Measurements from ENCODE around the gene PIANP.
A peak's percentile ranks its signal among the peaks of the same experiment; 100 is the strongest.

Gene PIANP

GRCh38 chr12:6688999-6689882, 11.4 kb downstream of the PIANP start, which contains the start of gene ZNF384:
ZNF384 (minus strand) TSS chr12:6689375; CDS start chr12:6679520, 9,855 bp downstream.
- peak; percentile 25 for TF ChIP-seq CTCF (conservative IDR thresholded peaks at IDR 0.05; ENCODE audit: low read depth, low read length)
- H3K4me3 ChIP-seq (ENCODE audit: low read depth, low read length) = peak within 1 kb of the TSS; percentile 85
- DNase-seq (ENCODE audit: low read depth) = peak; percentile 99

DNA sequence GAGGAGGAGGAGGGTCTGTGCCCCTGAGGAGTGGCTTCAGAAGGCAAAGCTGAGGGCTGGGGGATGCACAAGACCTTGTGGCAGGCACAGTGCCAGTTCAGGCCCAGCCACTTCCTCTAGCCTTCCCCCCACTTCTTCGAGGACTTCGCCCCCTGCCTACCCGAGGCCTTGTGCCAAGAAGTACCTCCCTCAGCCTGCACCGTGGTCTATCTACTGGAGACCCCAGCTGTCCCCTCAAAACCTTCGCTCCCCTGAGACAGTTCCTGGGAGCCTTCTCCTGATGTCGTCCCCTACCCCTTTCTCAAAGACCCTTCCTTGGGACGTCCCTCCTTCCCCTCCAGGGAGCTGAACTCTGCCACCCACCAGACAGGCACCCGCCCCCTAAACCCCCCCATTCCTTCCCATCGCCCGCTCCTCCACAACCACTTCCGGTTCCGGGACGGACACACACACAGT, 12.0 kb downstream of the PIANP start:
- peak overlapping the region; percentile 85 for H3K4me3 ChIP-seq (ENCODE audit: low read depth, low read length)
- no peak for TF ChIP-seq CTCF (conservative IDR thresholded peaks at IDR 0.05; ENCODE audit: low read depth, low read length)
- no peak for DNase-seq (ENCODE audit: low read depth)

- no peak for TF ChIP-seq CTCF (conservative IDR thresholded peaks at IDR 0.05; ENCODE audit: low read depth, low read length)
- H3K4me3 ChIP-seq (ENCODE audit: low read depth, low read length) = no peak overlapping the region
- no peak for DNase-seq (ENCODE audit: low read depth)
Measured at GRCh38 chr12:6685814-6686213, 14.8 kb downstream of the PIANP start.

GRCh38 chr12:6684609-6685008, 16.0 kb downstream of the PIANP start:
- H3K4me3 ChIP-seq (ENCODE audit: low read depth, low read length) = no peak overlapping the region
- DNase-seq (ENCODE audit: low read depth) = no peak
- TF ChIP-seq CTCF (conservative IDR thresholded peaks at IDR 0.05; ENCODE audit: low read depth, low read length) = peak; percentile 53

DNA sequence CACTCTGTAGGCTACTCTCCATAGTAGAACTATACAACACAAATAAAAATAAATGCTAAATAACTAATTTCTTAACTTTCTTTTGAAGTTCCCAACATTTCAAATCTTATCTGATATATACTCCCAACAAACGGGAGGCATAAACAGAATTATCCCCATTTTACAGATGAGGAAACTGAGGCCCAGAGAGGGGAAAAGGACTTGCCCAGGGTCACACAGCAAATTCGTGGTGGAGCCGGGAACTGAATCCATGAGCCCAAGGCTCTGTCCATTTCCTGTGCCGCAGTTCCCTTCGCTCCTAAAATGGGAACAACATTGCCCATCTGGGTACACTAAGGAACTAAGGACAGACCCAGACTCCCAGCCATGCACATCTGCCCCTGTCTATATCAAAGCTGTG, 23.7 kb downstream of the PIANP start:
- no peak for TF ChIP-seq CTCF (conservative IDR thresholded peaks at IDR 0.05; ENCODE audit: low read depth, low read length)
- H3K4me3 ChIP-seq (ENCODE audit: low read depth, low read length) = no peak overlapping the region
- DNase-seq (ENCODE audit: low read depth) = no peak

- no peak overlapping the region for H3K4me3 ChIP-seq (ENCODE audit: low read depth, low read length)
- no peak for TF ChIP-seq CTCF (conservative IDR thresholded peaks at IDR 0.05; ENCODE audit: low read depth, low read length)
- no peak for DNase-seq (ENCODE audit: low read depth)
Measured at GRCh38 chr12:6672143-6672542, 28.5 kb downstream of the PIANP start.
